Heart left ventricle (tissue), 16 donors: ENCODE measurements around the gene CCNC. TPM values are rescaled to one million over a fixed set of nuclear protein-coding genes. Genes with fewer than 3 reads are reported as not detected.

Source experiments
- ATAC-seq, 4 donors: fragments of 200-7000 bp; cut with Tn5 transposase; one replicate each; pipeline ENCODE4 v1.9.1; 2020 to 2022; ENCODE audit warnings: moderate library complexity in 4 of 4, mild to moderate bottlenecking in 3 of 4, moderate number of reproducible peaks in 1 of 4
- DNase-seq, 5 donors: peaks; one replicate each; pipeline ENCODE4 v3.0.0-alpha.2; 2020
- H3K27ac ChIP-seq, 12 donors: fragments of 200-600 bp; sonication (generic) in 4 of 12; one replicate each; pipeline versions ENCODE4 v1.5.0 to v1.8.0; 2016 to 2022; ENCODE audit warnings: mild to moderate bottlenecking in 2 of 12
- H3K27me3 ChIP-seq, 9 donors: fragments of 200-600 bp; sonication (generic) in 2 of 9; one replicate each; pipeline versions ENCODE4 v1.5.1 to v1.8.0; 2016 to 2022; ENCODE audit warnings: mild to moderate bottlenecking in 3 of 9
- H3K36me3 ChIP-seq, 9 donors: fragments of 200-600 bp; sonication (generic) in 2 of 9; one replicate each; pipeline versions ENCODE4 v1.5.0 to v1.8.0; 2018 to 2022; ENCODE audit warnings: mild to moderate bottlenecking in 2 of 9
- H3K4me1 ChIP-seq, 12 donors: fragments of 200-600 bp; sonication (generic) in 4 of 12; one replicate each; pipeline versions ENCODE4 v1.5.0 to v1.8.0; 2016 to 2022; ENCODE audit warnings: mild to moderate bottlenecking in 3 of 12
- H3K4me3 ChIP-seq, 12 donors: fragments of 200-600 bp; sonication (generic) in 4 of 12; one replicate each; pipeline versions ENCODE4 v1.5.0 to v1.8.0; 2017 to 2022; ENCODE audit warnings: mild to moderate bottlenecking in 9 of 12, moderate library complexity in 4 of 12
- H3K9me3 ChIP-seq, 12 donors: fragments of 200-600 bp; sonication (generic) in 4 of 12; one replicate each; pipeline versions ENCODE4 v1.5.0 to v1.8.0; 2016 to 2022; ENCODE audit warnings: mild to moderate bottlenecking in 1 of 12
- CTCF ChIP-seq, 12 donors: fragments of 200-600 bp; sonication (generic) in 4 of 12; IDR thresholded peaks; one replicate each; pipeline versions ENCODE4 v1.5.0 to v1.8.0; 2018 to 2022; ENCODE audit warnings: antibody characterized with exemption in 12 of 12, mild to moderate bottlenecking in 5 of 12
- POLR2A ChIP-seq, 2 donors: fragments of 450-650 bp; IDR thresholded peaks; one replicate each; pipeline ENCODE4 v1.6.1; 2017; ENCODE audit warnings: antibody characterized with exemption in 2 of 2, mild to moderate bottlenecking in 2 of 2, moderate library complexity in 2 of 2
- WGBS, 4 donors: extraction: QIAGEN DNeasy Blood & Tissue Kit in 2 of 4; methylation state at CpG; one replicate each; pipeline versions ENCODE4 v1.1.5 to v1.1.7; 2013 to 2018; 5-methylcytosine and 5-hydroxymethylcytosine counted together
- intact Hi-C, 10 donors: fragments of 100-400 bp; cut with DNase I; formaldehyde crosslinking; loops; one replicate each; pipeline versions ENCODE4 v1.11.1 to v1.14.2; 2022
- polyA plus RNA-seq, 2 donors: library from polyadenylated mRNA; stranded (reverse); fragments of 200-250 nt; gene quantifications; one replicate each; pipeline ENCODE4 v1.2.3, GENCODE V29; 2013
- total RNA-seq, 9 donors: library from RNA; depleted of rRNA in 2 of 9; stranded (reverse); fragments of >200 nt in 2 of 9; fragmentation: NEBNext Ultra II Directional in 3 of 9; extraction: Animal tissue kit (Norgen Biotek cat#: 25700) in 3 of 9; gene quantifications; one replicate each; pipeline versions ENCODE4 v1.1.0 to v1.2.4, GENCODE V29; 2016 to 2023
- donor health status: ischemic (EF 13 %, LVEDD 7.1; RV severe dilation, severe dysfunction).
- donor health status: healthy with polysubstance abuse.
- donor health status: DM: no; HTN: yes; CAD: no.
- donor health status: DM: no; HTN: no; CAD: no.
- donor health status: ischemic (EF 25% LVEDD 6.9; RV normal size, moderate dysfunction).
- donor health status: ischemic (EF 25% LVEDD 5.7; RV mildly dilated, moderate dysfunction).
- donor health status: healthy.
- donor health status: DM: yes; HTN: yes; CAD: no.
- donor health status: ischemic (EF 35%, LVEDD 5.7; RV mildly dilated, moderate dysfunction).
- donor health status: nonischemic (EF 11% LVEDD 7.7; RV severe dilation, severe dysfunction).
- donor health status: DM: yes; HTN: yes; CAD: no.
- donor health status: PGD.
- donor health status: ischemic (EF 29% LVEDD 5.4; RV normal size, mild dysfunction).
- donor health status: nonischemic (EF 23%, LVEDD 6.1; RV moderate dilation, normal function).

The CCNC gene
- total and polyA plus RNA-seq, 11 donors = 12.3 to 24.2 (median 17.9) TPM

- intact Hi-C loops = loop anchor here in 1 of 10 donors (10.0 kb wide), 1 partner anchor 149 kb away; no protein-coding TSS in a partner anchor
- 1 to 10% (median 2%) methylated on average over 4 to 82 of the region's 82 CpGs for WGBS, 4 donors
- TF ChIP-seq CTCF (IDR thresholded peaks at IDR 0.05) (no peak), POLR2A (IDR thresholded peaks at IDR 0.05) (no peak)
- ATAC-seq (peak in 2 of 4 donors; percentile 41 to 72), DNase-seq (peak in 1 of 5 donors; percentile 63)
- Histone ChIP-seq H3K4me1 (peaks cover 8 to 28% (median 15%) of the 10 kb centered on the region in 12 donors), H3K27me3 (peaks cover 73 to 100% (median 99%) of the 10 kb centered on the region in 9 donors), H3K9me3 (no peaks in the 10 kb centered on the region), H3K4me3 (peak overlapping the region; percentile 22 to 57 (median 46)), H3K27ac (no peak overlapping the region), H3K36me3 (no peaks in the 10 kb centered on the region)
Observed at GRCh38 chr6:99613705-99614429, 45.4 kb upstream of the CCNC start.

- H3K9me3 ChIP-seq = no peaks in the 10 kb centered on the region
- no peak overlapping the region for H3K27ac ChIP-seq
- peaks cover 8 to 23% (median 15%) of the 10 kb centered on the region in 12 donors for H3K4me1 ChIP-seq
- intact Hi-C loops = loop anchor here in 1 of 10 donors (10.0 kb wide), 1 partner anchor 149 kb away; no protein-coding TSS in a partner anchor
- 0 to 1% (median 1%) methylated on average over 31 to 37 of the region's 37 CpGs; no CpG with 5 or more reads in 1 of the 4 donors for whole genome bisulfite sequencing, 4 donors
- DNase-seq (peak in 2 of 5 donors; percentile 37 to 66), ATAC-seq (peak in 3 of 4 donors; percentile 48 to 89 (median 75))
- TF ChIP-seq POLR2A (IDR thresholded peaks at IDR 0.05) (no peak), CTCF (IDR thresholded peaks at IDR 0.05) (peak; percentile 11 to 59 (median 34))
- H3K27me3 ChIP-seq = peaks cover 74 to 100% (median 99%) of the 10 kb centered on the region in 9 donors
- no peaks in the 10 kb centered on the region for H3K36me3 ChIP-seq
- H3K4me3 ChIP-seq = peak overlapping the region; percentile 22 to 57 (median 46)
Observed at GRCh38 chr6:99613409-99613704, 44.9 kb upstream of the CCNC start.

GRCh38 chr6:99612551-99613408, 44.3 kb upstream of the CCNC start:
- H3K36me3 ChIP-seq = no peaks in the 10 kb centered on the region
- peak in 1 of 4 donors; percentile 20 for ATAC-seq
- no peak overlapping the region for H3K27ac ChIP-seq
- H3K4me3 ChIP-seq = peak overlapping the region; percentile 22 to 57 (median 46)
- H3K27me3 ChIP-seq = peaks cover 73 to 100% (median 99%) of the 10 kb centered on the region in 9 donors
- intact Hi-C loops = loop anchor here in 1 of 10 donors (10.0 kb wide), 1 partner anchor 148 kb away; no protein-coding TSS in a partner anchor
- DNase-seq = no peak
- WGBS, 4 donors = 6 to 11% (median 10%) methylated on average over 44 to 56 of the region's 56 CpGs
- no peaks in the 10 kb centered on the region for H3K9me3 ChIP-seq
- H3K4me1 ChIP-seq = peaks cover 8 to 26% (median 15%) of the 10 kb centered on the region in 12 donors
- no peak for TF ChIP-seq CTCF (IDR thresholded peaks at IDR 0.05)
- no peak for TF ChIP-seq POLR2A (IDR thresholded peaks at IDR 0.05)
